GM12878 (cell line): Measurements from ENCODE around the gene TECR. TPM values are rescaled to one million over a fixed set of nuclear protein-coding genes. Genes with fewer than 3 reads are reported as not detected.

Experiments used
- ASH2L ChIP-seq: fragments of 300-600, 200-600 bp; sonication (generic); IDR thresholded peaks from 2 replicates; pipeline ENCODE4 v1.6.1; 2017; ENCODE audit warnings: low read depth, mild to moderate bottlenecking, borderline replicate concordance
- ATF2 ChIP-seq: IDR thresholded peaks from 2 replicates; pipeline ENCODE4 v1.6.1; 2012; ENCODE audit warnings: low read length, inconsistent platforms
- ATF7 ChIP-seq: fragments of 450-650 bp; IDR thresholded peaks from 2 replicates; pipeline ENCODE4 v1.6.1; 2016; ENCODE audit warnings: low read depth, mild to moderate bottlenecking
- BHLHE40 ChIP-seq, 2 experiments: fragments of 450-650 bp in 1 of 2; IDR thresholded peaks; 2 replicates each; pipeline ENCODE4 v1.6.1; 2011 to 2017; ENCODE audit warnings: low read depth in 2 of 2, borderline replicate concordance in 1 of 2, improper control_type of control experiment in 1 of 2, low read length in 1 of 2, mild to moderate bottlenecking in 1 of 2
- CUX1 ChIP-seq: IDR thresholded peaks from 2 replicates; pipeline ENCODE4 v1.6.1; 2012; ENCODE audit warnings: improper control_type of control experiment, low read depth, low read length; ENCODE audit not compliant: insufficient replicate concordance
- TBL1XR1 ChIP-seq: IDR thresholded peaks from 2 replicates; pipeline ENCODE4 v1.6.1; 2012; ENCODE audit warnings: low read depth, low read length, improper control_type of control experiment
- ZBTB33 ChIP-seq: fragments of 450-650 bp; IDR thresholded peaks from 2 replicates; pipeline ENCODE4 v1.6.1; 2017; ENCODE audit warnings: mild to moderate bottlenecking
- polyA plus RNA-seq, 11 experiments: library from polyadenylated mRNA; depleted of rRNA in 4 of 11; unstranded in 6 of 11; stranded (reverse) in 5 of 11; fragments of >200 nt; fragmentation: Nextera tagmentation in 4 of 11; fragmentation: Illumina TruSeq in 1 of 11; extraction: Ambion mirVana in 4 of 11; extraction: Trizol in 1 of 11; gene quantifications; 1 replicate in 1 of 11; 2 replicates in 10 of 11; pipeline versions ENCODE4 v1.2.1 to v1.2.3, GENCODE V29; 2011 to 2016; ENCODE audit warnings: inconsistent platforms in 2 of 11, missing spikeins in 2 of 11, low read depth in 1 of 11
- total RNA-seq, 4 experiments: library from RNA; depleted of rRNA in 3 of 4; stranded (reverse); fragments of >200 nt in 3 of 4; fragmentation: Illumina TruSeq in 1 of 4; extraction: Trizol in 1 of 4; gene quantifications; 2 replicates each; pipeline versions ENCODE4 v1.2.1 to v1.2.3, GENCODE V29; 2013 to 2021

TECR gene
- total and polyA plus RNA-seq, 10 of the 15 experiments (the other 5 are each of a cell fraction or from before 2014, with no cell fraction given): 9.6 to 157 (median 64.2) TPM

GRCh38 chr19:14529254-14530004 lies at the start of gene TECR (continued):
- TF ChIP-seq CUX1 (no peak), TBL1XR1 (no peak), ATF7 (no peak), ATF2 (no peak), ASH2L (no peak), BHLHE40 (IDR thresholded peaks at IDR 0.05; ENCODE audit: borderline replicate concordance in 1 of 2, low read depth in 2 of 2, low read length in 1 of 2) (peak in 1 of 2 experiments; percentile 77; a peak in 1 of 4 replicates), ZBTB33 (no peak)
